C4-2B (cell line): ENCODE results near the gene LRRTM3.

Source experiments
- CTCF ChIP-seq: fragments of 450-650 bp; conservative IDR thresholded peaks from 2 replicates; pipeline ENCODE4 v1.5.1; 2017; ENCODE audit warnings: mild to moderate bottlenecking
- ZFX ChIP-seq: fragments of 450-650 bp; IDR thresholded peaks from 2 replicates; pipeline ENCODE4 v1.6.1; 2017

GRCh38 chr10:66951896-66952295 is 26.1 kb downstream of the LRRTM3 start:
- no peak for TF ChIP-seq CTCF
- TF ChIP-seq ZFX: no peak
